Retinal pigment epithelial cell (primary cell): Measurements from ENCODE around the gene CCN2.

ENCODE experiments used
- DNase-seq: peaks from one replicate; pipeline ENCODE4 v3.0.0-alpha.2; 2010; ENCODE audit warnings: low read depth
- H3K4me3 ChIP-seq: 2 replicates; pipeline ENCODE4 v1.5.1; 2011; ENCODE audit warnings: mild to moderate bottlenecking, low read length, control low read depth, moderate library complexity
- TF ChIP-seq, protein P1 (sequence below): conservative IDR thresholded peaks from 2 replicates; pipeline ENCODE4 v1.5.1; 2011; ENCODE audit warnings: low read depth, low read length, control low read depth, inconsistent platforms

CCN2 gene

DNA sequence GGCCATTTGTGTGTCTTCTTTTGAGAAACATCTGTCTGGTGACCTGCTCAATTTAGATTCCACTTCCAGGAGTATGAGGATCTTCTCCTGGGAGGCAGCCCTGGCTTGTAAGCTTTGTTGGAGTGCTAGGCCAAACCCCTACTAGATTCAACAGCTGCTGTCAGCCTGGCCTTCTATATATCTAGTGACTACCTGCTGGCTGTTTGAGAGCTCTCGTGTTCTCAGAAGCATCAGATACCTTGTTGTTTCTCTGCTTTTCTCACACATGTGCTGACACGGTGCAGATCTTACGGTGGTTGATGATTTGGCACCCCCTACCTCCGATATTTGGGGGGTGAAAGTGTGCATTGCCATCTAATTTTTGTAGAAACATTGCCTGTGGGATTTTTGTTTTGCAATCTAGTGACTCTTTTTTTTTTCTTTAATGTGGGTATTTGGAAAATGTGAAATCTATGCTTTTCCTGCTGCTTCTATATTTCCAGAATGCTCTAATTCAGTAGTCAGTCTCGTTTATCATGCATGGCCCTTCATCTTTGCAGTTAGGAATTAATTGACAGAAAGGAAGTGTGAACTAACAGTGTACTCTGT is 4.7 kb downstream of the CCN2 start:
- no peak for DNase-seq
- H3K4me3 ChIP-seq = no peak overlapping the region
- TF ChIP-seq, protein P1, sequence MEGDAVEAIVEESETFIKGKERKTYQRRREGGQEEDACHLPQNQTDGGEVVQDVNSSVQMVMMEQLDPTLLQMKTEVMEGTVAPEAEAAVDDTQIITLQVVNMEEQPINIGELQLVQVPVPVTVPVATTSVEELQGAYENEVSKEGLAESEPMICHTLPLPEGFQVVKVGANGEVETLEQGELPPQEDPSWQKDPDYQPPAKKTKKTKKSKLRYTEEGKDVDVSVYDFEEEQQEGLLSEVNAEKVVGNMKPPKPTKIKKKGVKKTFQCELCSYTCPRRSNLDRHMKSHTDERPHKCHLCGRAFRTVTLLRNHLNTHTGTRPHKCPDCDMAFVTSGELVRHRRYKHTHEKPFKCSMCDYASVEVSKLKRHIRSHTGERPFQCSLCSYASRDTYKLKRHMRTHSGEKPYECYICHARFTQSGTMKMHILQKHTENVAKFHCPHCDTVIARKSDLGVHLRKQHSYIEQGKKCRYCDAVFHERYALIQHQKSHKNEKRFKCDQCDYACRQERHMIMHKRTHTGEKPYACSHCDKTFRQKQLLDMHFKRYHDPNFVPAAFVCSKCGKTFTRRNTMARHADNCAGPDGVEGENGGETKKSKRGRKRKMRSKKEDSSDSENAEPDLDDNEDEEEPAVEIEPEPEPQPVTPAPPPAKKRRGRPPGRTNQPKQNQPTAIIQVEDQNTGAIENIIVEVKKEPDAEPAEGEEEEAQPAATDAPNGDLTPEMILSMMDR = no peak

DNA sequence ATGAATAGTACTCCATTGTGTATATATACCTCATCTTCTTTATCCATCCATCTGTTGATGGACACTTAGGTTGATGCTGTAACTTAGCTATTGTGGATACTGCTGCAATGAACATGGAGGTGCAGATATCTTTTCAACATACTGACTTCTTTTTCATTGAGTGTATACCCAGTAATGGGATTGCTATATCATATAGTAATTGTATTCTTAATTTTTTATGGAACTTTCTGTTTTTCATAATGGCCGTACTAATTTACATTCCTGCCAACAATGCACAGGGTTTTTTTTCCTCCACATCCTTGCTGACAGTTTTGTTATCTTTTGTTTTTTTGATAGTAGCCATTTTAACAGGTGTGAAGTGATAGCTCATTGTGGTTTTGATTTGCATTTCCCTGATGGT is 5.2 kb downstream of the CCN2 start:
- TF ChIP-seq, protein P1 = no peak
- no peak for DNase-seq
- no peak overlapping the region for H3K4me3 ChIP-seq

DNA sequence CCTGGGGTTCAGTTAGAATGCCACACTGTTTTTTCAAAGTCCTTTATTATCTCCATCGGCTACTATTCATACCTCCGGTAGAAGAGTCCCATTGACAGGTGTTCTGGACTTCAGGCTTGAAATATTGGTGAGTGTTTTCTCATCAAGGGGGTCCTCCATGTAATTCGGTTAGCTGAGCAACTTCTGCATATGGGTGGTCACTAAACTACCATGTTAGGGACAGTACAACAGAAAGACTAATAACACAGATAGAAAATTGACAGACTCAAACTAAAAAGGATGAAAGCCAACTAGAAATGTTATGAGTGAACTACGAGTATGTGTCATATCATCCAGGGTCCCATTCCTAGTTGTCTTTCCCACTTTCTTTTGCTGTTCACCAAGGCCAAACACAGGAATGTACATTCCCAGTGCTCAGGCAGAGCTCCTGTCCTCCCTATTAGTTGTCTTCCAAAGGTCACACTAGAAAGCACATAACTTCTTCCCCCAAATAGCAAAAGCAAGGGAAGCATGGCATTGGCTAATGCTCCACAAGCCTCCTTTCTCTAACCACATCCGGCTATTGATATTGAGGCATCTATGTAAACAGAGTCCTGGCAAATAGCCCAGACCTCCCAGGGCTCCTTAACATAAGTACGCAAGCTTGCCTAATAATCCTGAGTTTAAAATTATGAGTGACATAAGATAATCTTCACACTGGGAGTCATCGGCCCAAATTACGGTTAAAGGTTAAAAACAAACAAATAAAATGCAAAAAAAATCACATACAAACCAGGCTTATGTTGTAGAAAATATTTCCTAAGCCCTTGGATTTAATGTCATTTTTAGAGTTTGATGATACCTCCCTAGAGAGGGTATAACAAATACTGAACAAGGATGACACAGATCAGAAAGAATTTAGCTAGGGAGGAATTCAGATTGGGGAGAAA is 13.2 kb downstream of the CCN2 start:
- TF ChIP-seq, protein P1 = no peak
- H3K4me3 ChIP-seq = no peak overlapping the region
- DNase-seq = no peak

DNA sequence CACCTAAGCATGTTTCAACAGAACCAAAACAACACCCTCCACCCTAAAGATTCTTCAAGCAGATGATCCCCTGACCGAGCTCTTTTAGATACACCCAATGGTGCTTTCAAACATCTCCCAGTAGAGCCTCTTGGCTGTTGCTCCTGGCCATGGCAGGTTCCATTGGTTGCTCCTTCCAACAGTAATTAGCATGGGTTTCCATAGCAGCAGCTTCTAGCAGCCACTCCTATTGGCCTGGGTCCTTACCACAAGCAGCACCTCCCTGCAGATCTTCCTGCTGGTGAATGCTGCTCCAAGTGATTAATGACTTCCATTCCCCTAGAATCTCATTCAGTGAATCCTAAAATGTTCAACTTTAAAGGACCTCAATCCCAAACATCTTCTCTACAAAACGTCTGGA is 13.9 kb downstream of the CCN2 start:
- DNase-seq = no peak
- TF ChIP-seq, protein P1 = no peak

DNA sequence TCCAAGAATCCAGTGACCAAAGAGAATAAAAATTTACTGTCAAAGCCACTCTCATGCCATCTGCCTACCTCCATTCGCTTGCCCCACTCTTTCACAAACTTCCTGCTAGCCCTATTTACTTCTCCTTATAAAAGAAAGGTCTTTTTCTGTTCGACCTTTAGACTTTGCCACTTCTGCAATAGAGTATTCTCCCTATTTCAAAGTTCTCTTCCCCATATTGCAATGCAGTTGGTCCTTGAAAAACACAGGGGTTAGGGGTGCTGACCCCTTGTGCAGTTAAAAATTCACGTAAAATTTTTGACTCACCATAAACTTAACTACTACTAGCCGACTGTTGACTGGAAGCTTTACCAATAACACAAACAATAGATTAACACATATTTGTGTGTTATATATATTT is 15.0 kb downstream of the CCN2 start:
- no peak for DNase-seq
- H3K4me3 ChIP-seq = no peak overlapping the region
- TF ChIP-seq, protein P1 = no peak

More for the DNA sequence above, 13.9 kb downstream of the CCN2 start:
- H3K4me3 ChIP-seq = no peak overlapping the region

DNA sequence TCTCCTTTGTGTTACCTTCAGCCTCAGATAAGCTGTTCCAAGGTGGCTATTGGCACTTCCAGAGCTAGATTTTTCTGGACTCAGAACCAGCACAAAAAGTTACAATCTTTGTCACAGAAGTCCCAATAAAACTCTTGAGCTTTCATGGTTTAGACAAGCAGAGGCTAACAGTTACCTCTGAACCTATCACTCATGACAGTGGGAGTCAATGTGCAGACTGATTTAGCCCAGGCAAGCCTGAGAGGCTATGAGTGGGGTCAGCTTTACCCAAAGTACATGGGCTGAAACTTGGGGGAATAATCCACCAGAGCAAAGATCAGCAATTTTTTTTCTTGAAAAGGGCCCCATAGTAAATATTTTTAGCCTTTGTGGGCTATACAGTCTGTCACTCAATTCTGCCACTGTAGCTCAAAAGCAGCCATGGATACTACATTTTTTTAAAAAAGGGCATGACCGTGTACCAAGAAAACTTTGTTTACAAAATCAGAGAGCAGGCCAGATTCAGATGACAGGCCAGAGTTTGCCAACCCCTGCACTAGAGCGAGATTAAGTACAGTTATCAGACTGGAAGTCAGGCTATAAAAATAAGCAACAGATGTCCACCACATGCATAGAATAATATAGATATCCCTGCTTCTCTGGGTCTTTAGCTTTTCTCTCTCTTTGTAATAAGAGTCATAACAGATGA is 20.0 kb downstream of the CCN2 start:
- no peak overlapping the region for H3K4me3 ChIP-seq
- no peak for DNase-seq
- TF ChIP-seq, protein P1 = no peak
